H1 (cell line): Measurements from ENCODE around the gene COX10. TPM values are rescaled to one million over a fixed set of nuclear protein-coding genes. Genes with fewer than 3 reads are reported as not detected.

Experiments
- CTCF ChIA-PET: fragments of 300-600 bp; sonication (Branson Sonifier 250); formaldehyde crosslinking; loops from one replicate; lab custom pipeline; 2021; ENCODE audit not compliant: partially characterized antibody; lab: Charles Lee
- POLR2A ChIA-PET: fragments of 300-600 bp; sonication (Branson Sonifier 250); formaldehyde crosslinking; loops from one replicate; lab custom pipeline; 2021; ENCODE audit warnings: inconsistent platforms; ENCODE audit not compliant: partially characterized antibody; lab: Charles Lee
- DNase-seq, 2 experiments: peaks; one replicate each; pipeline versions ENCODE4 v3.0.0 to v3.0.0-alpha.2; 2010 to 2022; ENCODE audit warnings: low spot score in 2 of 2, low read depth in 1 of 2, mixed read lengths in 1 of 2
- FAIRE-seq: peaks from 2 replicates; lab custom pipeline; 2011; peaks lifted over from hg19 to GRCh38; lab: Jason Lieb, UNC
- H2AFZ ChIP-seq: 2 replicates; pipeline ENCODE4 v1.8.1; 2012; ENCODE audit warnings: low read length, inconsistent platforms
- H2AK5ac ChIP-seq: 2 replicates; pipeline ENCODE4 v1.6.1; 2013; ENCODE audit warnings: low read depth, low read length
- H2BK120ac ChIP-seq: replicated peaks from 2 replicates; pipeline ENCODE3; 2013; ENCODE audit warnings: low read depth, low read length, inconsistent platforms
- H2BK12ac ChIP-seq: 2 replicates; pipeline ENCODE4 v1.6.1; 2013; ENCODE audit warnings: low read depth, low read length
- H2BK15ac ChIP-seq: 2 replicates; pipeline ENCODE4 v1.6.1; 2013; ENCODE audit warnings: low read length
- H2BK20ac ChIP-seq: 2 replicates; pipeline ENCODE4 v1.6.1; 2013; ENCODE audit warnings: low read length
- H2BK5ac ChIP-seq: 2 replicates; pipeline ENCODE4 v1.6.1; 2013; ENCODE audit warnings: low read depth, low read length
- H3K14ac ChIP-seq: 2 replicates; pipeline ENCODE4 v1.6.1; 2013; ENCODE audit warnings: inconsistent platforms; ENCODE audit not compliant: insufficient read length
- H3K18ac ChIP-seq: 2 replicates; pipeline ENCODE4 v1.6.1; 2013; ENCODE audit warnings: low read length; ENCODE audit errors: extremely low read depth
- H3K23ac ChIP-seq: 2 replicates; pipeline ENCODE4 v1.6.1; 2013; ENCODE audit warnings: inconsistent platforms; ENCODE audit not compliant: insufficient read length
- H3K23me2 ChIP-seq: 2 replicates; pipeline ENCODE4 v1.6.1; 2013; ENCODE audit warnings: low read depth, low read length
- H3K27ac ChIP-seq: 2 replicates; pipeline ENCODE4 v1.6.1; 2011; ENCODE audit warnings: low read depth, low read length, inconsistent platforms
- H3K27me3 ChIP-seq, 4 experiments: replicated peaks in 1 of 4; 1 replicate in 1 of 4; 2 replicates in 3 of 4; pipeline versions ENCODE4 v1.6.1 to v1.8.1; 2011 to 2013; ENCODE audit warnings: low read length in 3 of 4, mild to moderate bottlenecking in 3 of 4, inconsistent platforms in 2 of 4, mixed read lengths in 2 of 4, moderate library complexity in 1 of 4; ENCODE audit not compliant: control insufficient read depth in 3 of 4, insufficient read depth in 3 of 4; ENCODE audit errors: extremely low read depth in 1 of 4
- H3K36me3 ChIP-seq, 4 experiments: 2 replicates each; pipeline versions ENCODE4 v1.6.1 to v1.8.1; 2011 to 2013; ENCODE audit warnings: mild to moderate bottlenecking in 4 of 4, low read length in 3 of 4, moderate library complexity in 2 of 4, control low read depth in 1 of 4, inconsistent platforms in 1 of 4; ENCODE audit not compliant: insufficient read depth in 4 of 4, control insufficient read depth in 2 of 4
- H3K4ac ChIP-seq: replicated peaks from 2 replicates; pipeline ENCODE3; 2013; ENCODE audit warnings: low read length, low read depth, mixed read lengths, inconsistent platforms; ENCODE audit not compliant: insufficient read length
- H3K4me1 ChIP-seq, 4 experiments: replicated peaks in 1 of 4; 1 replicate in 1 of 4; 2 replicates in 3 of 4; pipeline versions ENCODE4 v1.6.1 to v1.8.1; 2011 to 2013; ENCODE audit warnings: low read length in 3 of 4, inconsistent platforms in 2 of 4, mixed read lengths in 1 of 4; ENCODE audit not compliant: insufficient read depth in 4 of 4, control insufficient read depth in 3 of 4
- H3K4me2 ChIP-seq, 2 experiments: 2 replicates each; pipeline versions ENCODE4 v1.6.1 to v1.8.1; 2011 to 2013; ENCODE audit warnings: low read depth in 2 of 2, low read length in 2 of 2, control low read depth in 1 of 2, inconsistent platforms in 1 of 2, mild to moderate bottlenecking in 1 of 2; ENCODE audit not compliant: insufficient read depth in 1 of 2
- H3K4me3 ChIP-seq, 4 experiments: fragments of 200-600, 300-600 bp in 1 of 4; sonication (generic), shearing (Covaris generic), sonication (Bioruptor Twin) in 1 of 4; 2 replicates each; pipeline versions ENCODE4 v1.5.1 to v1.8.1; 2011 to 2016; ENCODE audit warnings: low read length in 4 of 4, low read depth in 3 of 4, control low read depth in 2 of 4, inconsistent platforms in 2 of 4, mild to moderate bottlenecking in 2 of 4, mixed read lengths in 1 of 4, moderate library complexity in 1 of 4; ENCODE audit not compliant: insufficient read depth in 2 of 4; ENCODE audit errors: extremely low read depth in 1 of 4
- H3K56ac ChIP-seq: replicated peaks from 2 replicates; pipeline ENCODE3; 2013; ENCODE audit warnings: low read depth, mild to moderate bottlenecking, mixed read lengths, low read length, inconsistent platforms; ENCODE audit not compliant: insufficient read length
- H3K79me1 ChIP-seq: 2 replicates; pipeline ENCODE4 v1.6.1; 2013; ENCODE audit warnings: low read depth, low read length, control low read depth
- H3K79me2 ChIP-seq, 2 experiments: 2 replicates each; pipeline versions ENCODE4 v1.6.1 to v1.8.1; 2012 to 2013; ENCODE audit warnings: low read length in 2 of 2, mild to moderate bottlenecking in 2 of 2, inconsistent platforms in 1 of 2; ENCODE audit not compliant: insufficient read depth in 2 of 2, control insufficient read depth in 1 of 2
- H3K9ac ChIP-seq, 4 experiments: replicated peaks in 1 of 4; 1 replicate in 1 of 4; 2 replicates in 3 of 4; pipeline versions ENCODE4 v1.6.1 to v1.8.1; 2011 to 2013; ENCODE audit warnings: low read depth in 3 of 4, low read length in 3 of 4, control low read depth in 2 of 4, mild to moderate bottlenecking in 2 of 4, moderate library complexity in 2 of 4, inconsistent platforms in 1 of 4; ENCODE audit errors: extremely low read depth in 1 of 4
- H3K9me3 ChIP-seq, 2 experiments: 2 replicates each; pipeline versions ENCODE4 v1.6.1 to v1.8.1; 2012 to 2013; ENCODE audit warnings: mild to moderate bottlenecking in 2 of 2, moderate library complexity in 2 of 2, control low read depth in 1 of 2, inconsistent platforms in 1 of 2, low read depth in 1 of 2, low read length in 1 of 2, mixed read lengths in 1 of 2; ENCODE audit not compliant: insufficient read depth in 2 of 2
- H4K20me1 ChIP-seq, 2 experiments: replicated peaks in 1 of 2; 2 replicates each; pipeline versions ENCODE3 to v1.8.1; 2011 to 2013; ENCODE audit warnings: inconsistent platforms in 2 of 2, low read length in 2 of 2, mild to moderate bottlenecking in 1 of 2; ENCODE audit not compliant: insufficient read depth in 2 of 2, control insufficient read depth in 1 of 2
- H4K5ac ChIP-seq: 2 replicates; pipeline ENCODE4 v1.6.1; 2013; ENCODE audit warnings: low read length, low read depth, mixed read lengths, inconsistent platforms; ENCODE audit not compliant: insufficient read length
- H4K8ac ChIP-seq: 2 replicates; pipeline ENCODE4 v1.8.0; 2013; ENCODE audit warnings: mild to moderate bottlenecking, moderate library complexity, low read length, inconsistent platforms; ENCODE audit not compliant: insufficient read depth; ENCODE audit errors: extremely low read depth
- H4K91ac ChIP-seq: replicated peaks from 2 replicates; pipeline ENCODE3; 2013; ENCODE audit warnings: low read length, mixed read lengths, inconsistent platforms; ENCODE audit not compliant: insufficient read length
- BACH1 ChIP-seq: IDR thresholded peaks from 2 replicates; pipeline ENCODE4 v1.6.1; 2012; ENCODE audit warnings: low read length, improper control_type of control experiment
- BCL11A ChIP-seq, 2 experiments: IDR thresholded peaks; one replicate each; pipeline ENCODE4 v1.6.1; 2011; ENCODE audit warnings: low read depth in 2 of 2, low read length in 2 of 2, mild to moderate bottlenecking in 2 of 2
- CHD2 ChIP-seq: IDR thresholded peaks from 2 replicates; pipeline ENCODE4 v1.6.1; 2012; ENCODE audit warnings: low read length, improper control_type of control experiment
- CTBP2 ChIP-seq: IDR thresholded peaks from 2 replicates; pipeline ENCODE4 v1.7.0; 2011; ENCODE audit warnings: borderline replicate concordance, mild to moderate bottlenecking, moderate library complexity, mixed read lengths, low read length; ENCODE audit not compliant: insufficient read depth, insufficient read length
- JUND ChIP-seq: IDR thresholded peaks from 2 replicates; pipeline ENCODE4 v1.6.1; 2011; ENCODE audit warnings: mild to moderate bottlenecking, improper control_type of control experiment, low read length
- POU5F1 ChIP-seq: IDR thresholded peaks from 2 replicates; pipeline ENCODE4 v1.6.1; 2011; ENCODE audit warnings: low read depth, mild to moderate bottlenecking, low read length, moderate library complexity
- RAD21 ChIP-seq, 2 experiments: IDR thresholded peaks in 1 of 2; conservative IDR thresholded peaks in 1 of 2; 2 replicates each; pipeline ENCODE4 v1.6.1; 2011; ENCODE audit warnings: low read depth in 2 of 2, low read length in 2 of 2, improper control_type of control experiment in 1 of 2, inconsistent platforms in 1 of 2, mild to moderate bottlenecking in 1 of 2, moderate library complexity in 1 of 2
- SIX5 ChIP-seq: IDR thresholded peaks from 2 replicates; pipeline ENCODE4 v1.6.1; 2011; ENCODE audit warnings: mild to moderate bottlenecking, low read depth, low read length
- ZNF274 ChIP-seq: IDR thresholded peaks from 2 replicates; pipeline ENCODE4 v1.7.0; 2012; ENCODE audit warnings: low read length, borderline replicate concordance; ENCODE audit errors: extremely low read depth
- WGBS, 2 experiments: shearing (Covaris generic) in 1 of 2; methylation state at CpG; one replicate each; pipeline versions ENCODE4 v1.1.6 to v1.1.7; 2013 to 2015; ENCODE audit warnings: low lambda C conversion rate in 2 of 2, mixed read lengths in 2 of 2, inconsistent platforms in 1 of 2, low coverage in 1 of 2, missing lambda C conversion rate in 1 of 2; ENCODE audit not compliant: insufficient replicate concordance in 2 of 2, insufficient coverage in 1 of 2, insufficient read length in 1 of 2; ENCODE audit errors: extremely low coverage in 1 of 2, missing lambda C conversion rate in 1 of 2; 5-methylcytosine and 5-hydroxymethylcytosine counted together
- polyA plus RNA-seq, 7 experiments: library from polyadenylated mRNA; depleted of rRNA in 3 of 7; stranded (reverse) in 5 of 7; unstranded in 2 of 7; fragments of >200 nt in 5 of 7; fragments of 200-250 nt in 2 of 7; gene quantifications; 1 replicate in 5 of 7; 2 replicates in 1 of 7; 4 replicates in 1 of 7; pipeline versions ENCODE4 v1.2.1 to v1.2.3, GENCODE V29; 2011 to 2013; ENCODE audit warnings: missing spikeins in 2 of 7, mixed read lengths in 2 of 7
- total RNA-seq: library from RNA; stranded (reverse); fragmentation: NEBNext Ultra II Directional; extraction: Animal tissue kit (Norgen Biotek cat#: 25700); gene quantifications from 2 replicates; pipeline ENCODE4 v1.2.1, GENCODE V29; 2021
- TF ChIP-seq, protein P1 (sequence below): IDR thresholded peaks from 2 replicates; pipeline ENCODE4 v1.6.1; 2012; ENCODE audit warnings: inconsistent platforms
- TF ChIP-seq, protein P2 (sequence below), 3 experiments: IDR thresholded peaks; 1 replicate in 2 of 3; 2 replicates in 1 of 3; pipeline versions ENCODE4 v1.5.1 to v1.6.1; 2011; ENCODE audit warnings: low read length in 3 of 3, mild to moderate bottlenecking in 3 of 3, inconsistent platforms in 2 of 3, low read depth in 1 of 3, moderate library complexity in 1 of 3; ENCODE audit not compliant: insufficient read depth in 1 of 3; ENCODE audit errors: control extremely low read depth in 1 of 3

Gene COX10
- total and polyA plus RNA-seq, 2 of the 8 experiments (the other 6 are each of a cell fraction or from before 2014, with no cell fraction given) = 18.0 to 23.0 TPM

DNA sequence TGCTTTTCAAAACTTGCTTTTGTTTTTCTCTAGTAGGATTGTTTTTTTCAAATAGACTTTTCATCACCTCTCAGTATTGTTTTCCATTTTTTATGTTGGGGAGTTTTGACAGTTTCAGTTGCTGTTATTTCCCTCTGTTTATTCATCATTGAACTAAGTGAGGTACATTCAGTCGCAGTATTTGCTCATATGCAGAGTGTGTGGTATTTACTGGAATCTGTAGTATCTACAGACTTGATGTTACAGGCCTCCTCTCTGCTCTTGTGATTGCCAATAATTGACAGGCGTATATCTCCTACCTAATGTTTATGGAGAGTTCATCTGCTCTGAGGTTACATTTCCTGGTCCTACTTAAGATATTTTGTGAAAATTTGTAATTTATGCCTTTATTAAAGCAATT lies 49.6 kb downstream of the COX10 start:
- no peak overlapping the region for H4K8ac ChIP-seq
- H3K9me3 ChIP-seq = no peaks in the 10 kb centered on the region
- no peak overlapping the region for H4K91ac ChIP-seq
- ChIA-PET POLR2A (no interaction called here), CTCF (interaction anchor here (1.1 kb wide), 1 partner anchor 18 kb away, joined by 3 read pairs; no protein-coding TSS in a partner anchor)
- H2BK20ac ChIP-seq = no peak overlapping the region
- no peak overlapping the region for H2BK12ac ChIP-seq
- no peak overlapping the region for H3K56ac ChIP-seq
- no peak overlapping the region for H2BK15ac ChIP-seq
- H2AK5ac ChIP-seq = no peak overlapping the region
- H4K20me1 ChIP-seq = peaks cover 0 to 3% of the 10 kb centered on the region in 2 experiments
- FAIRE-seq (no peak), DNase-seq (no peak)
- H2BK5ac ChIP-seq = no peak overlapping the region
- H3K4ac ChIP-seq = no peak overlapping the region
- no peaks in the 10 kb centered on the region for H3K36me3 ChIP-seq
- H3K79me1 ChIP-seq = no peaks in the 10 kb centered on the region; the same call in 1 of the 2 replicates
- H4K5ac ChIP-seq = no peak overlapping the region
- no peak overlapping the region for H3K4me2 ChIP-seq
- H2AFZ ChIP-seq = no peak overlapping the region
- no peak overlapping the region for H3K4me3 ChIP-seq
- no peak overlapping the region for H2BK120ac ChIP-seq
- no peak overlapping the region for H3K14ac ChIP-seq
- no peak overlapping the region for H3K23ac ChIP-seq
- no peak overlapping the region for H3K18ac ChIP-seq
- H3K9ac ChIP-seq = no peak overlapping the region
- H3K79me2 ChIP-seq = peaks cover 3% of the 10 kb centered on the region in 2 experiments; a peak in 1 of 4 replicates
- H3K4me1 ChIP-seq = no peaks in the 10 kb centered on the region; a peak in 1 of 7 replicates
- no peaks in the 10 kb centered on the region for H3K23me2 ChIP-seq
- 92% methylated on average over 2 of the region's 2 CpGs; no CpG with 5 or more reads in 1 of the 2 experiments for WGBS, 2 experiments
- no peak overlapping the region for H3K27ac ChIP-seq
- H3K27me3 ChIP-seq = no peaks in the 10 kb centered on the region
- no peak for TF ChIP-seq ZNF274
- TF ChIP-seq BACH1 = no peak
- TF ChIP-seq JUND = no peak
- TF ChIP-seq, protein P1, sequence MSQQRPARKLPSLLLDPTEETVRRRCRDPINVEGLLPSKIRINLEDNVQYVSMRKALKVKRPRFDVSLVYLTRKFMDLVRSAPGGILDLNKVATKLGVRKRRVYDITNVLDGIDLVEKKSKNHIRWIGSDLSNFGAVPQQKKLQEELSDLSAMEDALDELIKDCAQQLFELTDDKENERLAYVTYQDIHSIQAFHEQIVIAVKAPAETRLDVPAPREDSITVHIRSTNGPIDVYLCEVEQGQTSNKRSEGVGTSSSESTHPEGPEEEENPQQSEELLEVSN = no peak
- TF ChIP-seq, protein P2, sequence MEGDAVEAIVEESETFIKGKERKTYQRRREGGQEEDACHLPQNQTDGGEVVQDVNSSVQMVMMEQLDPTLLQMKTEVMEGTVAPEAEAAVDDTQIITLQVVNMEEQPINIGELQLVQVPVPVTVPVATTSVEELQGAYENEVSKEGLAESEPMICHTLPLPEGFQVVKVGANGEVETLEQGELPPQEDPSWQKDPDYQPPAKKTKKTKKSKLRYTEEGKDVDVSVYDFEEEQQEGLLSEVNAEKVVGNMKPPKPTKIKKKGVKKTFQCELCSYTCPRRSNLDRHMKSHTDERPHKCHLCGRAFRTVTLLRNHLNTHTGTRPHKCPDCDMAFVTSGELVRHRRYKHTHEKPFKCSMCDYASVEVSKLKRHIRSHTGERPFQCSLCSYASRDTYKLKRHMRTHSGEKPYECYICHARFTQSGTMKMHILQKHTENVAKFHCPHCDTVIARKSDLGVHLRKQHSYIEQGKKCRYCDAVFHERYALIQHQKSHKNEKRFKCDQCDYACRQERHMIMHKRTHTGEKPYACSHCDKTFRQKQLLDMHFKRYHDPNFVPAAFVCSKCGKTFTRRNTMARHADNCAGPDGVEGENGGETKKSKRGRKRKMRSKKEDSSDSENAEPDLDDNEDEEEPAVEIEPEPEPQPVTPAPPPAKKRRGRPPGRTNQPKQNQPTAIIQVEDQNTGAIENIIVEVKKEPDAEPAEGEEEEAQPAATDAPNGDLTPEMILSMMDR (IDR thresholded peaks at IDR 0.05; ENCODE audit: control extremely low read depth in 1 of 3, insufficient read depth in 1 of 3, low read depth in 1 of 3, low read length in 3 of 3) = no peak
- TF ChIP-seq POU5F1 = no peak
- no peak for TF ChIP-seq CHD2
- TF ChIP-seq RAD21 (IDR thresholded peaks at IDR 0.05 in 1 of 2, conservative IDR thresholded peaks at IDR 0.05 in 1 of 2; ENCODE audit: low read depth in 2 of 2, low read length in 2 of 2) = no peak
- no peak for TF ChIP-seq BCL11A (IDR thresholded peaks at IDR 0.05; ENCODE audit: low read depth in 2 of 2, low read length in 2 of 2)
- no peak for TF ChIP-seq SIX5
- TF ChIP-seq CTBP2 = no peak
